NCI-H146 (cell line): ENCODE results near the gene PIEZO1.

Source experiments
- DNase-seq: peaks from one replicate; lab custom pipeline; 2025; lab: John Stamatoyannopoulos, UW

PIEZO1 gene

GRCh38 chr16:88665570-88665969, 119.5 kb downstream of the PIEZO1 start:
- DNase-seq, result no peak
